SK-N-SH treated with all-trans-retinoic acid at 6 μM for 48 hours (cell line): ENCODE results near the gene CPNE4.

Source experiments
- CREB5 ChIP-seq: fragments of 250-450 bp; sonication (Bioruptor Pico); IDR thresholded peaks from 2 replicates; pipeline ENCODE4 v1.5.1; 2020; ENCODE audit warnings: low read depth, mild to moderate bottlenecking, moderate library complexity
- CSDC2 ChIP-seq: fragments of 250-450 bp; sonication (Bioruptor Pico); IDR thresholded peaks from 2 replicates; pipeline ENCODE4 v1.5.0; 2020; ENCODE audit warnings: mild to moderate bottlenecking, moderate library complexity
- ESRRG ChIP-seq: fragments of 250-450 bp; sonication (Bioruptor Pico); IDR thresholded peaks from 2 replicates; pipeline ENCODE4 v1.6.1; 2021; ENCODE audit warnings: mild to moderate bottlenecking
- GLIS3 ChIP-seq: fragments of 250-450 bp; sonication (Bioruptor Pico); IDR thresholded peaks from 2 replicates; pipeline ENCODE4 v1.5.0; 2020; ENCODE audit warnings: mild to moderate bottlenecking, moderate library complexity
- POU6F1 ChIP-seq: fragments of 250-450 bp; sonication (Bioruptor Pico); IDR thresholded peaks from 2 replicates; pipeline ENCODE4 v1.8.0; 2021; ENCODE audit warnings: low read depth, mild to moderate bottlenecking, moderate library complexity, borderline replicate concordance
- TCF4 ChIP-seq: fragments of 250-450 bp; sonication (Bioruptor Pico); IDR thresholded peaks from 2 replicates; pipeline ENCODE4 v1.8.0; 2021; ENCODE audit warnings: mild to moderate bottlenecking, moderate library complexity, borderline replicate concordance
- ZFP30 ChIP-seq: fragments of 450-650 bp; formaldehyde crosslinking; IDR thresholded peaks from 2 replicates; pipeline ENCODE4 v1.5.0; 2022; ENCODE audit warnings: mild to moderate bottlenecking, moderate library complexity
- ZNF565 ChIP-seq: fragments of 450-650 bp; formaldehyde crosslinking; conservative IDR thresholded peaks from 2 replicates; pipeline ENCODE4 v1.5.0; 2020; ENCODE audit warnings: low read depth, mild to moderate bottlenecking, moderate library complexity

- TF ChIP-seq POU6F1 (CRISPR knock-in tag) (no peak), ZFP30 (no peak), ESRRG (no peak), CREB5 (CRISPR knock-in tag) (no peak), CSDC2 (no peak), ZNF565 (no peak), TCF4 (CRISPR knock-in tag) (no peak), GLIS3 (CRISPR knock-in tag) (no peak)
Observed at GRCh38 chr3:131840156-131840797, 194.5 kb downstream of the CPNE4 start.
